NCI-H1417 treated with DMSO at 0.1 percent for 48 hours (cell line): Measurements from ENCODE around the gene MGAT5.

Source experiments
- DNase-seq: peaks from one replicate; lab custom pipeline; 2025; lab: John Stamatoyannopoulos, UW

The MGAT5 gene, protein sequence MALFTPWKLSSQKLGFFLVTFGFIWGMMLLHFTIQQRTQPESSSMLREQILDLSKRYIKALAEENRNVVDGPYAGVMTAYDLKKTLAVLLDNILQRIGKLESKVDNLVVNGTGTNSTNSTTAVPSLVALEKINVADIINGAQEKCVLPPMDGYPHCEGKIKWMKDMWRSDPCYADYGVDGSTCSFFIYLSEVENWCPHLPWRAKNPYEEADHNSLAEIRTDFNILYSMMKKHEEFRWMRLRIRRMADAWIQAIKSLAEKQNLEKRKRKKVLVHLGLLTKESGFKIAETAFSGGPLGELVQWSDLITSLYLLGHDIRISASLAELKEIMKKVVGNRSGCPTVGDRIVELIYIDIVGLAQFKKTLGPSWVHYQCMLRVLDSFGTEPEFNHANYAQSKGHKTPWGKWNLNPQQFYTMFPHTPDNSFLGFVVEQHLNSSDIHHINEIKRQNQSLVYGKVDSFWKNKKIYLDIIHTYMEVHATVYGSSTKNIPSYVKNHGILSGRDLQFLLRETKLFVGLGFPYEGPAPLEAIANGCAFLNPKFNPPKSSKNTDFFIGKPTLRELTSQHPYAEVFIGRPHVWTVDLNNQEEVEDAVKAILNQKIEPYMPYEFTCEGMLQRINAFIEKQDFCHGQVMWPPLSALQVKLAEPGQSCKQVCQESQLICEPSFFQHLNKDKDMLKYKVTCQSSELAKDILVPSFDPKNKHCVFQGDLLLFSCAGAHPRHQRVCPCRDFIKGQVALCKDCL

DNA sequence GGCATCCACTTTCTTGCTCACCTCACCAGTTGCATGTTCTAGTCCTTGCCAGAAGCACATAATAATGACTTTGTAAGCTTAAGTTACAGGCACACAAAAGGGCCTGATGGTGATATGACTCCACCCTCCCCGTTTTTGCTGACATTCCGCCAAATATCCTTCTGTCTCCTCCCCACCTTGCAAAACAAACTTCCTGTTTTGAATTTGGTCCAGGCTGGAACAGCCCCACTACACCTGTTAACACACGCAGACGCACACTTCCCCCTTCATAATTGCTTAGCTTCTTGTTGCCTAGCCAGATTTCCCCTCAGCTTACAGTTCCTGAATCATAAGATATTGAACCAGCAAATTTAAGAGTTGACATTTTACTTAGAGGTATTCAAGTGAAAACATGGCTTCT lies at the start of gene MGAT5:
Gene MGAT5, plus strand, starts transcription at position 269 of the 400 bp plus-strand sequence. CDS start 332 bp downstream, outside the sequence.
- no peak for DNase-seq

DNA sequence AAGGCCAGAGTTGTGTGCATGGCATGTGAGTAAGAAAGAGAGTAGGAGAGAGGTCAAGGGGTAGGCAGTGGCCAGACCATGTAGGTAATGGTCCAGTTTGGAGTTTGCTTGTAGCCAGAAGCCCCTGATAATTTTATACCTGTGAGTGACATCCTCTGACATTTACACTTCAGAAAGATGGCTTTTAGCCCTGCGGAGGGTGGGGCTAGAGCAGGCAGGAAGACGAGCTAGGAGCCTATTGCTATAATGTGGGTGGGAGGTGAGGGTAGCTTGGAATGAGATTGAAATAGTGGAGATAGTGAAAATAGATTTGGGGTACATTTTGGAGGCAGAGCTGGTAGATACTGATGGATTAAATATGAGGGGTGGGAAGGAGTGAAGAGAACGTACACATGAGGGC lies 48.8 kb upstream of the MGAT5 start:
- no peak for DNase-seq

DNA sequence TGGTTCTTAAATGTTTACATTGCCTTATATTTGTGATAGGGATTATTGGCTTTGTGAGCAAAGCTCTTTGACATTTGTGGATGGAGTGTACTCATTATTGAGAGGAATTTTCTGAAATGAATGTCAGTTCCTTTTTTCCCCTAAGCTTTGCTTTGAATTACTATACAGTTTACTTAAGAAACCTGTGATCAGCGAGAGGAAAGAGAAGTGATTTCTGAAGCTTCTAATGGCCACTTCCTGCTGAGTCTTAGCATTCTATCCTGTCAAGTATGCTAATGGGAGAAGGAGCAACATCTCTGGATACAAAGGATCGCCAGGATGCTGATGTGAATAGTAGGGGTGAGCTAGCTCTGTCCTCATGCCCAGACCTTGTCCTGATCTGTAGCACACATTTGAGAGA lies 47.8 kb upstream of the MGAT5 start:
- no peak for DNase-seq

DNA sequence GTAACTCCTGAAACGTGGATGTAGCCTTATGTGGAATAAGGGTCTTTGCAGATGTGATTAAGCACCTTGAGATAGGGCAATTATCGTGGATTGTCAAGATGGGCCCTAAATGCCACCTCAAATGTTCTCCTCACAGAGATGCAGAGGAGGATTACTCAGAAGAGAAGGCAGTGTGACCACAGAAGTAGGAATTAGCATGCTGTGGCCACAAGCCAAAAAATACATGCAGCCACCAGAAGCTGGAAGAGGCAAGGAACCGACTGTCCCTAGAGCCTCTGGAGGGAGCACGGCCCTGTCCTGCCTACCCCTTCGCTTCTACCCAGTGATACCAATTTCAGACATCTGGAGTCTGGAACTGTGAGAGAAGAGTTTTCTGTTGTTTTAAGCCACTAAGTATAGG lies 47.3 kb upstream of the MGAT5 start:
- no peak for DNase-seq

DNA sequence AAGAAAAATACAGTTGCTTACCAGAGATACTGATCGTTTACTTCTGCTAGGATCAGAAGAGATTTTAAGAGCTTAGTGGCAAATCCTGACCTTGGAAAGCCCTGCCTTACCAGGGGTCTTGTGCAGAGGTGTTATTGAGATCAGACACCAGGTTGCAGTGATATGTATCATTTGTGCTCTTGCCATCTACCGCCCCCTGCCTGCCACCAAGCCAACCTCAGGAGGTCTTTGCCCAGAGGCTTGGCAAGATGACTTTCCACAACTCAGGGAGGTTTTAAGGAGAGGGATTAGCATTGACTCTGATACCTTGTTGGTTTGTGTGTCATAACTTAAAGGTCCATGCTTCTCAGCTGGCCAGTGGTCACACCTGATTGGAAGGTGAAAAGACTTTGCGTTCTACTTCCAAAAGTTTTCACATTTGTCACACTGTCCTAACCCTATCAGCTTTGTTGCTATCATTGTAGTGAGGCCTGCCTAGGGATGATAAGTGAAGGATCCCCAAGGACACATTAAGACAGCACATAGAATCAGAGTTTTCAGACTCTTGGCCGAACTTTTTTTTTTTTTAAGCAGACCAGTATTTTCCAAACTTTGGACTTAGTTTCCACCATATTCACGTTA lies 46.2 kb upstream of the MGAT5 start:
- DNase-seq: no peak

DNA sequence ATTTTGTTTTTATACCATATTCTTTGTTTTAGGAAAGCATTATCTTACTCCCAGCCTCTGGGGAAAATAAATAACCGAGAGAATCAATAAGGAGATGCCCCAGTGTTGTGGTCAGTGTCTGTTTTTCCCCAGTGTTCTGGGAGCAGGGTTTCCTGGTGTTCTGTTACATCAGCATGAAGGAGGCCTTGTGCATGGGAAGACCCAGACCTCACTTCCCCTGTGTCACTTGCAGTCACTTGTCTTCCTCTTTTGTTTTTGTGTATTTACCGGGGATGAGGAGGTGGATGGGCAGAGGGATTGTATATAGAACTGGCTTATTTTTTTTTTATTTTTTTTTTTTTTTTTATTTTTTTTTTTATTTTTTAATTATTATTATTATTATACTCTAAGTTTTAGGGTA lies 45.0 kb upstream of the MGAT5 start:
- no peak for DNase-seq

DNA sequence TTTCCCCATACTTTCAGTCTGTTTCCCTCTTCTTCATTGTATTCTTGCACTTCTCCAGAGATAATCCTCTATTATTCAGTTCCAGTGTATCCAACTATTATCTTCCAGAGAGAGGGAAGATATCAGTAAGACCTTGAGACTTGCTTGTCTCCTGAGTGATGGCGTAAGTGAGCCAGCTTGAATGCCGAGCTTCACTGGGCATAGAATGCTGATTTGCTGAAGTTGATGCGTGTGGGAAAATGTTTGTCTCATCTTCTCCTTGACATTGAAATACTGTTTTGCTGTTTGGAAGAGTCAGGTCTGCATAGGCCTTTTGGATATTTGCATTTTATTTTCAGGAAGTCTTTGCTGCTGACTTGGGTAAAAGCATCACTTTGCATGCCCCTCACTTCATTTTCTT lies 41.1 kb upstream of the MGAT5 start:
- no peak for DNase-seq

DNA sequence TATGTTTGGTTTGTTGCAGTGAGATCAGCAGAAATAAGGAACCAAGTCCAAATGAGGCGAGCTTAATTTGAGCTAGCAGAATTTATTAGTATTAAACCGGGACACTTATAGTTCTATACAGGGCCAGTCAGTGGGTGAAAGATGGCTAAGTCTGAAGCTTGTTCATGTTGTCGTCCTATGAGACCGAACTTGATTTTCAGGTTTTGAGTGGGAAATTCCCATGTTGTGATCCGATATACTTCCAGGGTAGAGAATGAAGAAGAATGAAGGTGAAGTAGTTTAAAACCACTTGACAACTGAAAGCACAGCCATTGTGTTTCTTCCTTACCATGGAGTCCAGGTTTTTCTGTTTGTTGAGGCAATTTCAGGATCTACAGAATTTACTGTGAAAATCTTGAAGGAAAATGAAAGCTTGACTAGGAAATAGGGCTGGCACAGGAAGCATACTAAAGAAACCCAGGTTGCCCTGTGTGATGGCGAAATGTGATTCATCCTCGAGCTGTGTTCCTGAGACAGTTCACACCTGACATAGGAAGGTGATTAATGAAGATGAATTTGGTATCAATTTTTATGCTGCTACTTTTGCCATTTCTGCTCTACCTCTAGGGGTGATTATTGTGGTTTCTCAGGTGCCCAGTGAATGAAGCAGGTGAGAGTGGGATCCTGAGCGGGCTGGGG lies 37.6 kb upstream of the MGAT5 start:
- no peak for DNase-seq

DNA sequence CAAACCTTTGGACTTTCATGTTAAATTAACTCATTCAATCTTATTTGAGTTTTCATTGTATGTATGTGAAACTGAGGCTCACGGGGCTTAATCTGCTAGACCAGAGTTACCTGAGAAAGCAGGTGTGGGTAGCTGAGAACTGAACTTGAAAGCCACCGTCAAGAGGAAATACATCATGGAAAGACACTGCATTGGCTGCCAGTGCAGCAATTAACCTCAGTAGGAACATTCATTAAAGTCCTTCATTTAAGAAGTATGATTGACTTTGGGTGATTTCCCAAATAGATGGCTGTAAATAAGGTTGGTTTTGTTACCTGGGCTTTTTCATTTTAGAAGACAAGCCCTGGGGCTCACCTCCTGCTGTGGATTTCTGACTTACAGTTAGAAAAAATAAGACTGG lies 36.5 kb upstream of the MGAT5 start:
- no peak for DNase-seq

DNA sequence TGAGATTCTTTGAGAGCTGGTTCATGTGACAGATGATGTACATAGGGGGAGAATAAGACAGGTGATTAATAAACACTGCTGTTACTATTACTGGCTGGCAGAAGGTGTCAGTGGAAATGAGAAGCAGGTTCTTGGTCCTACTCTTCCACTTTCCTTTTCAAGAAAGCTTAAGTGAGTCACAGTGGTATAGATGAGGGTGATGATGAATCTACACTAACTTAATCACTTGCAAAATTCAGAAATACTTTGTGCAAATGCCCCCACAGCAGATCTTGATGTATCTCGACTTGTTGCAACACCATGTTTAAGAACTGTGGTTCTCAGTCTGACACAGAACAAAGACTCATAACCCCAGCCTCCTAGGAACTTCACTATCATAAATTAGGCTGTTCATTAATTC lies 35.9 kb upstream of the MGAT5 start:
- no peak for DNase-seq

DNA sequence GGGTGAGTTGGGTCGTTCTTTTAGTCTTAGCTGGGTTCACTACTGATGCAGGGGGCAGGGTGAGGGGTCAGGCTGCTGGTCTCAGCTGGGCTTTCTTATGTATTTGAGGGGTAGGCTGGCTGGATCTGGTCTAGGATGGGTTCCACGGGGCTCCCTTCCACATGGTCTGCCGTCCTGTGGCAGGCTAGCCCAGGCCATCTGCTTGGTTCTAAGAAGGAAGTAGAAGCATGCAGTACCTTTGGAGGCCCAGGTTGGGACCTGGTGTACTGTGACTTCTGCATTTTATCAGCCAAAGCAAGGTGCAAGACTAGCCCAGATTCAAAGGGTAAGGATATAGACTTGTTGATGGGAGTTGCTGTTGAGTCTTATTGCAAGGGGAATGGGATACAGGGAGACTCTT lies 35.5 kb upstream of the MGAT5 start:
- DNase-seq: no peak

DNA sequence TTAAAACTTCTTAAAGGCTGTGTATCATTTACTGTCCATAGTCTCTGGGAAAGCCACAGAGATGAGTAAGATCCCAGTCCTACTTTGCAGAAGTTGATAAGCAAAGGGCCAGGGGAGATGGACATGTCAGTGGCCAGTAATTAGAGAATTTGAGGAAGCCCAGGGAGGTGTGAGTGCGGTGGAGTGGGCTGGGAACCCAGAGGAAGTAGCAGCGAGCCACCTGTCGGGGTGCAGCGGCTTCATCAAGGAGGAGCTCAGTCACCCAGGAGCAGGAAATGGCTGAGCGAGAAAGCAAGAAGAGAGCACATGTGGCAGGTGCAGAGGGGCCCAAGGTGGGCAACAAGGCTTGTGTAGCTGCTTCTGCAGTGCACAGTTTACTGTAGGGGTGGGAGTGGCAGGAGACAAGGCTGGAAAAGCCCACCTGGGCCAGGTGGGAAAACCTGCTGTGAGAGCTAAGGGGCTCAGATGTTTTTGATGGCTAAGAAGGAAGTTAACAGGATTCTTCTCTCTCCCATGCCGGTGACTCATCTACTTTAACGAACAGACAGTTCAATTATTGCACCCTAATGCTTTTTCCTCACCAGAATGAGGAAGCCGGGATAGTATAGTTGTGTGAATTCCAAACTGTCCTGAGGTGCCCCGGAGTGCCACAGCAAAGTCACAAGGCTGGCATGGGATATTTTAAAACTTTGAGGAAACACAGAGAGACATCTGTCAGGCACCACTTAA lies 34.8 kb upstream of the MGAT5 start:
- DNase-seq: no peak

DNA sequence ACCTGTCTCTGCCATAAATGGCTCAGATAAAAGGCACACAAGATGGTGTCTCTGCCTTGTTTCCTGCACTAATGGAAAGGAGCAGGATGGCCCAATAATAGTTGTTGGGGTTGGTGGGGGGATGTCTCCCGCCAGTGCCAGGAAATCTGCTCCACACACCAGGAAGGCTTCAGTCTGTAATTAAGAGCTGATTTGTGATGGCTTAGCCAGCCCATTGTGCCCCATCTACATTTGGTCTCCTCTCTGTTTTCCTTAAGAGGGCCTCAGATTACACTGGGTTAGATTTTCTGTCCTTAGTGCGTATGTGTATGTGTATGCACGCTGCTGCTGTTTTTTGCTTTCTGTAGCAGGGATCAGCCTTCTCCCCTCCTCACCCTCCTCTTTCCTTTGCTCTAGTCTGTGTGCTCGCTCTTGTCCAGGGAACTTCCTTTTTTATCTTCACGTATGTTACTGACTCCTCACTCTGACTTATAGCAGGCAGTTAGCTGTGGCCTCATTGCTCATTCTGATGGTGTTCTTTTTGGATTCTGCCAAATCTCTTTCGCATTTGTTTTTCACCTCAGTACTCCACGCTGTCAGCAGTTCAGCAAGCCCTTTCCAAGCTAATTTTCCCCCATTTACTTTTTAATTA lies 33.4 kb upstream of the MGAT5 start:
- DNase-seq: no peak

DNA sequence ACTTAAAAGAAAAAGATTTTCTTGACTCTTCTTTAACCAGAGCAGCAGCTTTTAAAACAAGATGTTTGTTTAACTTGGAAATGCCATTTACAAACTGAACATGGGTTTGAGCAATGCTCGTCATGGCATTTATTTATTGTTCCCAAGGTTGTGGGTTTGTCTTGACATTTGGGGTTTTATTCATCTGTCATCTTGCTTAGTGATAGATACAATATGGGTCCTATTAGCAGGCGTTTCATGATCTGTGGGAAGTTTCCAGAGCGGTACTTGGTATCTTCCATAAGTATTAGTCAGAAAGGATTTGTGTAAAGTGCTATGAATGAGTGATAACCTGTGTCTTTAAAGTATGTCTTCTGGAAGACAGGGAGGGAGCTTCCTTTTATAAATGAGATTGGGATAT lies 29.9 kb upstream of the MGAT5 start:
- DNase-seq: no peak

DNA sequence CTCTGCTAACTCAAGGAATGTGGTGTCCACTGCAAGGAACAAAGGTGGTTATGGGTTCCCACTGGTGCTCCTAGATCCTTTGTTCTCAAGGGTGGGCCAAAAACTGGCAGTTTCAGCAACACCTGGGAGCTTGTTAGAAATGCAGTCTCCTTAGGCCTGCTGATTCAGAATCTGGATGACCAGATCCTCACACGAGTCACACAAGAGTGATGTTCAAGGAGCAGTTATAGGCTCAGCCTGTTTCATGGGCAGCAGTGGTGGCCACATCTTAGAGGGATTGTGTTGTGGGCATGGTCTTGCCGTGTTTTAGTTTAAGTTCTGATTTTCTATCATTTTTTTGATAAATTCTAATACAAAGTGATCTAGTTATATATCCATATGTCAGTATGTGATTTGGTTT lies 28.7 kb upstream of the MGAT5 start:
- DNase-seq: no peak

DNA sequence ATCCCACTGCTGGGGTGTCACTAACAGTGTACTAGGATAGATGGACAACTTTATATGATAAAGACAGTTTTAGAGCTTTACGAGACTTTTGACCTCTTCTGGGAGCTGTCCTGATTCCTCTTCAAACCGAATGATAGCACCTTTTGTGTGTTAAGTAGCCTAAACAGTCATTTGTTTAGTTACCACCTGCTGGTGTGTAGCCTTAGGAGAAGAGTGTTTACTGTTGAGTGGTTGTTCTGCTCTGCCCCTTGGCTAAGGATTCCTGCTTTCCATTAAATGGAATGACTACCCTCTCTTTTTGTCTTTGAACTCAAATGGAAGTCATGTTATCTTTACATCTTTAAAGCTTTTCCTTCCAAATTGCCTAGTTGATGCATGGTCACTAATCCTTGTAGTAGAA lies 28.0 kb upstream of the MGAT5 start:
- no peak for DNase-seq

DNA sequence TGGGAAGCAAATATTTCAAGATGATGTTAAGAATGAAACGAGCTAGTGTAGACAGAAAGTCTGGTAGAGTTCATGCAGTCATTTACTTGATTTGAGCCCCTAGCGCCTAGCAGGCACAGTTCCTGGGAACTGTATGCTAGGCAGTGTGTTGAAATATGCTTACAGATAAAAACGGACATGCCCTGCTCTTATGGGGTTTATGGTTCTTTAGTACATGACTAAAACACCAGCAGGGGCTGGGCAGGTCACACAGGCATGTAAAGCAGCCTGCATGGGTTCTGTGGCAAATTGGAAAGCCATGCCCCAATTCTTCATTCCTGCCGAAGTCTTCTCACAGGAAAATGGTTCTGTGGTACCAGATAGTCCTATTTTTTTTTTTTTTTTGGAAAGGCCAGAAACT lies 27.3 kb upstream of the MGAT5 start:
- no peak for DNase-seq

DNA sequence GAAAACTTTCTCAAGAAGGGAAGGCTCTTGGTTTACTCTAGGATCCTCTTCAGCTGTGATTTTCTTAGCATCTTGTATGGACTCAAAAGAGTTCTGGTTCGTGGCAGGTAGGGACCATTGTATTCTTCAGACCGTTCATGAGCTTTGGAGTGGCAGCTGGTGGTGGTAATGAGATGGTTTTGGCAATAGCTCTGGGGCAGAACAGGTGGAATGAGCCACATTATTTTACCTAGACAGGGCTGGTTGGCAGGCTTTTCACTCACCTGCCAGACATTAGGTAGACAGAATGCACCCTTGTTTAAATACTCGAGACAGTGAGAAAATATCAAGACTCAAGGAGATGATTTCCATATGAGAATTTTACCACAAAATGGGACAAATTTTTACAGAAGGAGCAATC lies 26.2 kb upstream of the MGAT5 start:
- DNase-seq: no peak

DNA sequence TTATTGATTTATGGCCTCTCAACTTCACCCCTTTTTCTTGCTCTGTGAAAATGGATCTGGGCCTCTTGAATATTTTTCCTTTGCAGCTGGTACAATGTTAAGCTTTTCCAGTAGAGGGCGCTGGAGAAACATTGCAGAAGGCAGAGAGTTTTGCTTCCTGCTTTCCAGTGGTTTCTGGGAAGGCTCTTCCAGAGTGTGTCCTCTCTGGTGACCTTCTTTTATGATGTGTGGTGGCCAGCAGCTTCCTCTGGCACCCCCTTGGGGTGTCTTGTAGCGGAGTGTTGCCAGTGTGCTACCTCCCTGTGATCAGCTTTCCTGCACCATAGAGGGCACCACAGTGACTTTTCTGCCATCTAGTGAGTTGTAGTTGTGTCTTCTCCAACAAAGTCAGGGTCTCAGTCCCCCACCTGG lies 25.4 kb upstream of the MGAT5 start:
- DNase-seq: no peak

DNA sequence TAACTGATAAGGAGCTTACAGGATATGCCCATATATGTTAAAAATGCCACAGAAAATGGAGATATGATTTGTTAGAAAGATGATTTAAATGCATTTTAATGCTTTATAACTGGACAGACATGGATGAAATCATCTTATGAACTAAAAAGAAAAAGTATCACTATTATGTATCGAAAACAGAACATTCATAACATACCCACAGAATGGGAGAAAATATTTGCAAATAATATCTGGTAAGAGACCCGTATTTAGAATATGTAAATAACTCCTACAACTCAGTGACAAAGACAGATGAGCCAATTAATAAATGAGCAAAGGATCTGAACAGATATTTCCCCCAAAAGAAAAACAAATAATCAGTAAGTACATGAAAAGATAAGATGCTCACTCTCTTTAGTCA lies 24.3 kb upstream of the MGAT5 start:
- no peak for DNase-seq

DNA sequence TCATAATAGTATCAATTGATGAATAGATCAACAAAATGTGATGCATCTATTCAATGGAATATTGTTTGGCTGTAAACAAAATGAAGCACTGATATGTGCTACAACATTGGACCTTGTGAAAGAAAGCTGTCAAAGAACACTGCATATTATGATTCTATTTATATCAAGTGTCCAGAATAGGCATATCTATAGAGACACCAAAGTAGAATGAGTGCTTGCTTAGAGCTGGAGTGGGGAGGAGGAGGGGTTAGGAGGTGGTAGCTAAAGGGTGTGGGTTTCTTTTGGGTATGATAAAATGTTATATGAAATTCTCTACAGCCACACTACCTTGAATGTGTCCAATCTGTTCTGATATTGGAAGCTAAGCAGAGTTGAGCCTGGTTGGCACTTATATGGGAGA lies 23.0 kb upstream of the MGAT5 start:
- no peak for DNase-seq
